PC-9 (cell line): ENCODE results near the gene SYAP1.
"Not testable (repeated sequence)": the region's sequence is repeated elsewhere in the genome, so short reads cannot be mapped to it uniquely, and the experiment has no call there.

Experiments used
- CTCF ChIP-seq: fragments of 200-600 bp; sonication (generic); conservative IDR thresholded peaks from 2 replicates; pipeline ENCODE4 v1.6.1; 2017; ENCODE audit warnings: mixed run types, antibody characterized with exemption, mild to moderate bottlenecking, moderate library complexity
- EZH2 ChIP-seq: fragments of 200-600 bp; sonication (generic); IDR thresholded peaks from 2 replicates; pipeline ENCODE4 v1.8.0; 2017; ENCODE audit warnings: antibody characterized with exemption, low read depth

- TF ChIP-seq CTCF, EZH2: not testable (repeated sequence)
These were observed 42.1 kb downstream of the SYAP1 start for GRCh38 chrX:16761500-16761899.
